ENCODE measurements around the gene COG2. TPM values are rescaled to one million over a fixed set of nuclear protein-coding genes. Genes with fewer than 3 reads are reported as not detected.

Gene COG2
- total and polyA plus RNA-seq, 2 of the 13 experiments (the other 11 are each of a cell fraction or from before 2014, with no cell fraction given) = 16.8 to 36.3 TPM

- TF ChIP-seq KIAA2018 (CRISPR knock-in tag; IDR thresholded peaks at IDR 0.05; ENCODE audit: borderline replicate concordance) = no peak
- TF ChIP-seq GABPB1 (CRISPR knock-in tag; IDR thresholded peaks at IDR 0.05) = no peak
- TF ChIP-seq RBFOX2 (IDR thresholded peaks at IDR 0.05; ENCODE audit: low read depth, low read length) = peak; percentile 35; the same call in 1 of the 2 replicates
- no peak for TF ChIP-seq AKAP8 (CRISPR knock-in tag; IDR thresholded peaks at IDR 0.05)
- TF ChIP-seq NFRKB (IDR thresholded peaks at IDR 0.05) = no peak
- no peak for TF ChIP-seq MLLT10 (CRISPR knock-in tag; IDR thresholded peaks at IDR 0.05)
- 0 out of 2 replicates have a peak, but pooled peaks have one; percentile 21 for TF ChIP-seq ZNF501 (CRISPR knock-in tag; IDR thresholded peaks at IDR 0.05)
- peak; percentile 18; the same call in 1 of the 2 replicates for TF ChIP-seq HNRNPL (IDR thresholded peaks at IDR 0.05; ENCODE audit: low read depth, low read length)
- TF ChIP-seq THAP9 (CRISPR knock-in tag; IDR thresholded peaks at IDR 0.05; ENCODE audit: borderline replicate concordance) = 0 out of 2 replicates have a peak, but pooled peaks have one; percentile 26
- TF ChIP-seq RFXAP (CRISPR knock-in tag; IDR thresholded peaks at IDR 0.05; ENCODE audit: borderline replicate concordance) = no peak
- TF ChIP-seq ZFP1 (CRISPR knock-in tag; IDR thresholded peaks at IDR 0.05) = no peak
- no peak for TF ChIP-seq EP300 (IDR thresholded peaks at IDR 0.05; ENCODE audit: low read depth in 2 of 2, low read length in 2 of 2)
- 0 out of 2 replicates have a peak, but pooled peaks have one; percentile 16 for TF ChIP-seq EP300 (CRISPR knock-in tag; IDR thresholded peaks at IDR 0.05; ENCODE audit: borderline replicate concordance)
- TF ChIP-seq MED1 (CRISPR knock-in tag; IDR thresholded peaks at IDR 0.05) = 0 out of 2 replicates have a peak, but pooled peaks have one; percentile 11
- no peak for TF ChIP-seq ELF4 (CRISPR knock-in tag; IDR thresholded peaks at IDR 0.05; ENCODE audit: borderline replicate concordance)
These were observed 64.8 kb downstream of the COG2 start (continued) for GRCh38 chr1:230706887-230707731.
